Activated CD4-positive, alpha-beta T cell treated with anti-CD3 and anti-CD28 coated beads, Interleukin-2, amount 50 U/mL, for 4 hours (primary cell): ENCODE results near the gene UTF1.
A peak's percentile ranks its signal among the peaks of the same experiment; 100 is the strongest.
"Not testable (repeated sequence)": the region's sequence is repeated elsewhere in the genome, so short reads cannot be mapped to it uniquely, and the experiment has no call there.

Experiments used
- DNase-seq, 2 experiments: peaks; one replicate each; pipeline ENCODE4 v3.0.0-alpha.2; 2020

Gene UTF1

DNA sequence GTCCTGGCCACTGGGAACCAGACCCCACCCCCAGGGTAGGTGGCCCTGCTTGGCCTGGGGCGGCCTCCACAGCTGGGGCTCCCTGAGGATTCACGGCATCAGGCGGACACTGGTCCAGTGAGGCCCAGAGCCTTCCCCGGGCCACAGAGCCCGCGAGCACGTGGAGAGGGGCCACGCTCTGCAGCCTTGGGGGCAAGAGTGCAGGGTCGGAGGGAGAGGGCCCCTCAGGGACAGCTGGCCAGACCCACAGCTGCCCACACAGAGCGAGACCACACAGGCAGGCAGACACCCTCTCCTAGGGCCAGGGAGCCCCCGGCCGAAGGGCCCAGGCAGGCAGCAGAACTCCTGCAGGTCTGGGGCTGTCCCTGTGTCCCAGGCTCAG is 18.3 kb downstream of the UTF1 start:
- no peak for DNase-seq

DNA sequence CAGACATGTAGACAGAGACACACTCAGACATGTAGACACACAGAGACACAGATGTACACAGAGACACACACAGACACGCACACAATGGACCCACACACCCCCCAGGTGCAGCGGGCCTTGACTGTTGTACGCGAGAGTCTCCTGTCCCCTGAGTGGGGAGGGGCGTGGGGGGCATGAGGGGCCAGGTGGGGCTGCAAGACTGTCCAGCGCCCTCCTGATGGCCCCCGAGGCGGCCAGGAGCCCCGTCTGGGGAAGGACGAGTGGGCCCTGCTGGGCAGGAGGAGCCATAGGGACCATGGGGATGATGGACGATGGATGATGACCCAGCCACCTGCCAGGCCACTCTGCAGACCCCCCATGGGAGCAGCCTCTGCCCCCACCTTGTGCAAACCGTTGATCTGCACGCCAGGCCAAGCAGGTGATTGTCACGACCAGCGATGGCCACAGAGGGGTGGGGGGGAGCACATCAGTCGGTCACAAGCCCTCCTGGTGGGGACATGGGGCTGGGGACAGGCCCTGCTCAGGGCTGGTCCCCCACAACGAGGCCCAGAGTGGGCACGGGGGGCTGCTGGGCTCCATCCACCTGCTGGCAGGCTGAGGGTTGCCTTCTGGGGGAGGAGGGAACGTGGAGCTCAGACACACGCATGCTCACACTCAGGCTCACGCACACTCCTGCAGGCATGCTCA is 19.2 kb downstream of the UTF1 start:
- no peak for DNase-seq

- no peak for DNase-seq
These were observed 20.1 kb downstream of the UTF1 start for GRCh38 chr10:133249975-133250754.

DNA sequence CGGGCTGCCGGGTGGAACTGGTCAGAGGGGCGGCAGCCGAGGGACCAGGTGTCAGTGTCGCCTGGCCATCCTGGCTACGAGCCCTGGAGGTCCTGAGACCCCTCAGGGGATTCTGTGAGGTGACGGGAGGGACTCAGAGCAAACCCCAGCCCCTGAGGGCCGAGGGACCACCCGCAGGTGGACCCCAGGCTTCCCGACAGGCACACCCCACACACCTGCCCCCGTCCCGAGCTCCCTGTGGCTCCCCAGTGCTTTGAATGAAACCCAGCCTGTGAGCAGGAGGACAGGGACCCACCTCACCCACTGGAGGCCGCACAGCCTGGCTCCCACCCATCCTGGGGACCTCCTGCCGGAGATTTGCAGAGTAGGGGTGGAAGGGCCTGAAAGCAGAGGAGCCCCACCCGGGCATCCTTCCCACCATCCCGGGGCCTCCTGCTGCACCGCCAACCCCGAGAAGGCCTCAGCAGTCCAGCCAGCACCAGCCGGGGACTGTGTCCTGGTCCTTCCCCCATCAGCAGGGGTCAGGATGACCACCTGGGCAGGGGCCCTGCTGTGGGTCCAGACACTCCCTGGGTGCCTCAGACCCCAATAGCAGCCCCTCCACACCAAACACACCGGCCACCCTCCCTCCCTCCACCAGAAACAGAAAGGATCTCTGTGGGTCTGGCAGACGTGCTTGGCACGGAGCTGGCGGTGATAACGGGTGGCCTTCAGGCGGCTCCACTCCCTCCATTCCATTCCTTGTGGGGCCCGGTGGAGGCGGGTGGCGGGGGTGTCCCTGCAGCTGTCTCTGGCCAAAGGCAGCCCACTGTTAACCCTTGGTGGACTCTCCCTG is 21.6 kb downstream of the UTF1 start:
- no peak for DNase-seq

DNA sequence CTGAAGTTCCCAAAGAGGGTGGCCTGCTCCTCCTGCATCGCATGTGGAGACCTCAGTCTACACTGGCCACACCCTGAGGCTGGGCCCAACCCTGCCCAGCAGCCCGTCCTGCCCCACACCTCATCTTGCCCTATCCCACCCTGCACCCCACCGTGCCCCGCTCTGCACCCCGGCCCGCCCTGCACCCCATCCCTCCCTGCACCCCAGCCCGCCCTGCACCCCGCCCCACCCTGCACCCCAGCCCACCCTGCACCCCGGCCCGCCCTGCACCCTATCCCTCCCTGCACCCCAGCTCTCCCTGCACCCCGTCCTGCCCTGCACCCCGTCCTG is 22.2 kb downstream of the UTF1 start:
- DNase-seq = no peak

GRCh38 chr10:133253361-133253955 is 23.4 kb downstream of the UTF1 start:
- DNase-seq = no peak

- no peak for DNase-seq
These were observed 24.6 kb downstream of the UTF1 start for GRCh38 chr10:133254421-133255120.

- no peak for DNase-seq
These were observed 25.3 kb downstream of the UTF1 start for GRCh38 chr10:133255323-133255722.

- DNase-seq = no peak
These were observed 27.6 kb downstream of the UTF1 start for GRCh38 chr10:133257489-133258065.

- DNase-seq = no peak
These were observed 28.2 kb downstream of the UTF1 start for GRCh38 chr10:133258066-133258817.

GRCh38 chr10:133258818-133259601 is 29.0 kb downstream of the UTF1 start:
- DNase-seq = peak; percentile 87 to 89

GRCh38 chr10:133259602-133259989 is 29.6 kb downstream of the UTF1 start:
- no peak for DNase-seq

GRCh38 chr10:133260895-133261725 is 31.1 kb downstream of the UTF1 start:
- peak; percentile 48 to 57 for DNase-seq

GRCh38 chr10:133261726-133262325 is 31.8 kb downstream of the UTF1 start:
- DNase-seq = peak; percentile 80 to 82

DNA sequence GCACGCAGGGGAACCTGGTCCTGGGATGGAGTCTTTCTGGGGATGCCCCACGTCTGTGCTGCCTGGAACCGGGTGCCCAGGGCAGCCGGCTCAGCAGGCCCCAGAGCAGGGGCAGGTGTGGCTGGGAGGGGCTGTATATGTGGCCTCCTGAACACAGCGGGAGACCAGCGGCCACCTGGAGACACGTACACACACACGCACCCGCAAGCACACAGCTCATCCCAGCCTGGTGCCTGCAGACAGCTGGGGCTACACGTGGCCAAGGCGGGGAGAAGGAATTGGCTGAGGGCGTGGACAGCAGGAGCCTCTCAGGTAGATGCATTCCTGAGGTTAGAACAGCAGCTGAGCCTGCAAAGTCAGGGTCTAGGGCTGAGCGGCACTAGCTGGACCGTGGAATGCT is 32.7 kb downstream of the UTF1 start:
- no peak for DNase-seq

- no peak for DNase-seq
These were observed 33.7 kb downstream of the UTF1 start for GRCh38 chr10:133263674-133264073.

GRCh38 chr10:133264461-133264860 is 34.4 kb downstream of the UTF1 start:
- DNase-seq = no peak

DNA sequence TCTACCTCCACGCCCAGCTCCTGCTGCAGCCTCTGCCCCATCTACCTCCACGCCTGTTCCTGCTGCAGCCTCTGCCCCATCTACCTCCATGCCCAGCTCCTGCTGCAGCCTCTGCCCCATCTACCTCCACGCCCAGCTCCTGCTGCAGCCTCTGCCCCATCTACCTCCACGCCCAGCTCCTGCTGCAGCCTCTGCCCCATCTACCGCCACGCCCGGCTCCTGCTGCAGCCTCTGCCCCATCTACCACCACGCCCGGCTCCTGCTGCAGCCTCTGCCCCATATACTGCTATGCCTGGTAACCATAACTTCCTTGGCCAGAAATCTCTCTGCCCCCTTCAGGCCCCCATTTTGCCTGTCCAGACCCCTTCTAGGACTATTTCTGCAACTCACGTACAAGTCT is 35.0 kb downstream of the UTF1 start:
- not testable (repeated sequence) for DNase-seq

DNA sequence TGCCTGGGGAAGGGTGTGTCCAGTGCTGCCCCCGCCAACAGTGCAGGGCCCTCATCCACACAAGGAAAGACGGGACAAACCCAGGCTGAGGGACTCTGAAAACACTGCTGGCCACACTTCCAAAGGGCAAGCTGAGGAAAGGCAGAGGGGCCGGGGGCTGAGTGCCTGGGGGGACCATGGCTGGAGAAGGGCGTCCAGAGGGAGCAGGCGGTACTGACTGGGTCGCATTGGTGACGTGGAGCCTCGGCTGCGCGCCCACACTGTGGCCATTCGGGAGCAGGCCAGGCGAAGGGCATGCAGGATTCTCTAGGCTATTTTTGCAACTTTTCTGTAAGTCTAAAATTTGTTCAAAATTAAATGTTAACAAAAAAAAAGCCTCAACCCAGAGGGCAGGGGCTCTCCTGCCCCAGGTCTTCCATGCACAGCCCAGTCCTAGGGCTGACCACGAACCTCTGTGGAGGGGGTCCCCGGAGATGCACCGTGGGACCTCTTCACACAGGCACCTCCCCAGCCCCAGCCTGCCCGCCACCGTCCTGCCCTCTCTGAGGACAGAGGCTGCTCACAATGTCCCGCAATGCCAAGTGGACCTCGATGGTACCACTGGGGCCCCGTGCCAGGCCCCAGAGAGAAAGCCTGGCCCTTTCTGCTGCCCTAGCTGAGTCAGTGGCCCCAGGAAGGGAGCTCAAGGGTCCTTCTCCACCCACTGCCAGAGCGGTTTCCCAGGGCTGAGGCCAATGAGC is 36.2 kb downstream of the UTF1 start:
- DNase-seq = no peak
